ENCODE measurements around the gene CDH16.
A peak's percentile ranks its signal among the peaks of the same experiment; 100 is the strongest.

Gene CDH16

GRCh38 chr16:66872943-66873684, 45.6 kb downstream of the CDH16 start (continued):
- TF ChIP-seq ZFHX2 (tag by site-specific recombination; conservative IDR thresholded peaks at IDR 0.05) (peak; percentile 90), SCRT2 (tag by site-specific recombination; IDR thresholded peaks at IDR 0.05) (no peak), ZNF514 (tag by site-specific recombination; IDR thresholded peaks at IDR 0.05) (no peak), ZNF121 (tag by site-specific recombination; IDR thresholded peaks at IDR 0.05) (no peak), AEBP2 (tag by site-specific recombination; IDR thresholded peaks at IDR 0.05; ENCODE audit: borderline replicate concordance) (no peak), REST (tag by site-specific recombination; IDR thresholded peaks at IDR 0.05) (no peak), ZNF548 (tag by site-specific recombination; IDR thresholded peaks at IDR 0.05) (no peak), ZNF791 (tag by site-specific recombination; IDR thresholded peaks at IDR 0.05) (no peak), SALL2 (tag by site-specific recombination; IDR thresholded peaks at IDR 0.05; ENCODE audit: borderline replicate concordance) (no peak), ZSCAN23 (tag by site-specific recombination; IDR thresholded peaks at IDR 0.05) (no peak), ZNF169 (tag by site-specific recombination; IDR thresholded peaks at IDR 0.05) (no peak), ZNF600 (tag by site-specific recombination; IDR thresholded peaks at IDR 0.05) (peak; percentile 74), ZNF274 (IDR thresholded peaks at IDR 0.05; ENCODE audit: low read length) (no peak), ZNF274 (tag by site-specific recombination; IDR thresholded peaks at IDR 0.05; ENCODE audit: borderline replicate concordance) (no peak), ZSCAN4 (tag by site-specific recombination; IDR thresholded peaks at IDR 0.05) (no peak), KLF7 (tag by site-specific recombination; IDR thresholded peaks at IDR 0.05; ENCODE audit: borderline replicate concordance) (no peak), ZNF311 (tag by site-specific recombination; IDR thresholded peaks at IDR 0.05; ENCODE audit: borderline replicate concordance) (no peak), ZNF223 (tag by site-specific recombination; IDR thresholded peaks at IDR 0.05) (no peak), PRDM4 (tag by site-specific recombination; IDR thresholded peaks at IDR 0.05) (no peak; the same call in 1 of the 2 replicates), ZNF350 (tag by site-specific recombination; IDR thresholded peaks at IDR 0.05) (no peak), ZNF433 (tag by site-specific recombination; IDR thresholded peaks at IDR 0.05; ENCODE audit: low read depth) (no peak), ZNF221 (tag by site-specific recombination; IDR thresholded peaks at IDR 0.05; ENCODE audit: borderline replicate concordance) (no peak), ZNF133 (tag by site-specific recombination; IDR thresholded peaks at IDR 0.05) (no peak), ZNF175 (tag by site-specific recombination; IDR thresholded peaks at IDR 0.05) (no peak), KLF9 (tag by site-specific recombination; IDR thresholded peaks at IDR 0.05; ENCODE audit: low read depth) (peak; percentile 93), ZBTB26 (tag by site-specific recombination; optimal IDR thresholded peaks at IDR 0.05) (peak; percentile 81), SP3 (tag by site-specific recombination; IDR thresholded peaks at IDR 0.05) (peak; percentile 55), ZBTB10 (tag by site-specific recombination; IDR thresholded peaks at IDR 0.05) (no peak)

All from HEK293 (cell line).